ENCODE measurements around the gene PDE4DIP.
"Not testable (repeated sequence)": the region's sequence is repeated elsewhere in the genome, so short reads cannot be mapped to it uniquely, and the experiment has no call there.

Gene PDE4DIP

DNA sequence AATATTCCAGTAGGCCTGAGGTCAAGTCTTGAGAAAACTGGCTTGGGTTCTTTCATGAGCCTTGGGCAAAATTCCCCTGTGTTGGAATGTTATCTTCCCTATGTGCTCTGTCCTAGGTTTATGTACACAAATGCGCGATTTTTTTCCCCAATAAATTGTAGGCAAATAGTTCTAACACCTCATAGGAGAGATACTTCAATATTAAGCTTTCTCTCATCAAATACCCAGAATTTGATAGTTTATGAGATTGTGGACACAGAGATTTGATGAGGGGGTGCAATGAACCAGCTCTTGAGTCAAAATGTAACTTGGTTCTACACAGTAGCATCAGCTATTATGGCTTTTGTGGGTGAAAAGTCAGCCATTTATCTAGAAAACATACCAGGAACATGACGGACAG, 220.4 kb downstream of the PDE4DIP start:
- not testable (repeated sequence) for DNase-seq (ENCODE audit: low read depth in 2 of 3, low spot score in 2 of 3)

DNA sequence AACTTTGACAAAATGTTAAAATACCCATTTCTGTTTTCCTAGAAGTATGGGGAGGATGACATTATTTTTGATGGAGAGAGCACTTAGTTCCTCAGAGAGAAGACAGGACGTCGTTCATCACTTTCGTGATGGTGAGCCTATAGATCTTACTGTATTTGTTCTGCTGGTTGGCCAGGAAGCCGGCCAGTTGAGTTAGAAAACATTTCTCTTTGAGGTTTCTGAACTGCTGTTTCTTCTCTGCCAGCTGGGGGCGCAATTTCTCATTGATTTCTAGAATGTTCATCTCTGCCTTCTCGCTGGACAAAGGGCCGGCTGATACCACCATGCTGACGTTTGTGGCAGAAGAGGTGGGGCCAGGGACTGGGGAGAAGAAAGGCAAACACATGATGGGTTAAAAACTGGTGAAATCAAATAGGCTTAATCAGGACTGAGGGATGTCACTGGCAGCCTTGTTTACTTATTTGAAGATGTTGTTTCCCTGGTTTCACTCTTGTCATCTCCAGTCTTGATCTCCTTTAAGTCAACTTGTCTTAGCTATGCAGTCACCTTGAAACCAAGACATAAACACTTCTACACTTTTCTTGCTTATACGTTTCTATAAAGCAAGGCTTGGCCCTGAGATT, 231.4 kb downstream of the PDE4DIP start:
- not testable (repeated sequence) for DNase-seq (ENCODE audit: low read depth in 2 of 3, low spot score in 2 of 3)

Data from activated CD8-positive, alpha-beta memory T cell treated with anti-CD3 and anti-CD28 coated beads for 48 hours (primary cell).